SK-N-SH (cell line): ENCODE results near the gene KIF3B. TPM values are rescaled to one million over a fixed set of nuclear protein-coding genes. Genes with fewer than 3 reads are reported as not detected.

ENCODE experiments used
- CTCF ChIA-PET: fragments of 300-600, 350-600 bp; formaldehyde crosslinking; extraction: SDS; loops from one replicate; lab custom pipeline; 2021; lab: Yijun Ruan, JAX
- POLR2A ChIA-PET: fragments of 350-600 bp; sonication (Branson Sonifier 250); formaldehyde crosslinking; extraction: SDS; loops from one replicate; lab custom pipeline; 2020; ENCODE audit warnings: antibody characterized with exemption, inconsistent platforms; lab: Yijun Ruan, JAX
- DNase-seq: peaks from one replicate; pipeline ENCODE4 v3.0.0; 2012
- H2AFZ ChIP-seq: fragments of 200-600 bp; sonication (generic); 2 replicates; pipeline ENCODE4 v1.8.1; 2016; ENCODE audit warnings: antibody characterized with exemption, mild to moderate bottlenecking, low read depth
- H3F3A ChIP-seq: fragments of 200-600 bp; sonication (generic); replicated peaks from 2 replicates; pipeline ENCODE3; 2016; ENCODE audit warnings: antibody characterized with exemption, mild to moderate bottlenecking; ENCODE audit not compliant: insufficient read depth
- H3K27ac ChIP-seq, 2 experiments: fragments of 200-500 bp in 1 of 2; fragments of 200-600 bp in 1 of 2; sonication (Bioruptor generic) in 1 of 2; sonication (generic), shearing (Covaris generic) in 1 of 2; 2 replicates each; pipeline versions ENCODE4 v1.5.1 to v1.6.1; 2014 to 2016; ENCODE audit warnings: low read depth in 2 of 2, inconsistent platforms in 1 of 2, low read length in 1 of 2, mild to moderate bottlenecking in 1 of 2, mixed read lengths in 1 of 2
- H3K27me3 ChIP-seq: fragments of 200-600 bp; sonication (generic), shearing (Covaris generic); 2 replicates; pipeline ENCODE4 v1.6.1; 2016; ENCODE audit warnings: mixed run types; ENCODE audit not compliant: insufficient read depth
- H3K36me3 ChIP-seq, 2 experiments: fragments of 200-500 bp in 1 of 2; fragments of 200-600 bp in 1 of 2; sonication (Bioruptor generic) in 1 of 2; sonication (generic) in 1 of 2; replicated peaks in 1 of 2; 2 replicates each; pipeline versions ENCODE3 to v1.5.1; 2014 to 2016; ENCODE audit warnings: low read length in 1 of 2, mild to moderate bottlenecking in 1 of 2; ENCODE audit not compliant: insufficient read depth in 2 of 2, control insufficient read depth in 1 of 2
- H3K4me1 ChIP-seq, 2 experiments: fragments of 200-500 bp in 1 of 2; fragments of 200-600 bp in 1 of 2; sonication (Bioruptor generic) in 1 of 2; sonication (generic), shearing (Covaris generic) in 1 of 2; 2 replicates each; pipeline versions ENCODE4 v1.5.1 to v1.6.1; 2014 to 2016; ENCODE audit warnings: low read depth in 1 of 2, low read length in 1 of 2, mixed run types in 1 of 2; ENCODE audit not compliant: insufficient read depth in 2 of 2, control insufficient read depth in 1 of 2
- H3K4me2 ChIP-seq: fragments of 200-600 bp; sonication (generic), shearing (Covaris generic); 2 replicates; pipeline ENCODE4 v1.6.1; 2017; ENCODE audit warnings: mixed run types
- H3K4me3 ChIP-seq, 2 experiments: fragments of 200-500 bp in 1 of 2; fragments of 200-600 bp in 1 of 2; sonication (Bioruptor generic) in 1 of 2; sonication (generic), shearing (Covaris generic) in 1 of 2; 2 replicates each; pipeline versions ENCODE4 v1.5.1 to v1.8.1; 2014 to 2016; ENCODE audit warnings: low read depth in 2 of 2, inconsistent platforms in 1 of 2, low read length in 1 of 2, mild to moderate bottlenecking in 1 of 2, mixed read lengths in 1 of 2, moderate library complexity in 1 of 2
- H3K79me2 ChIP-seq: fragments of 200-600 bp; sonication (generic); 2 replicates; pipeline ENCODE4 v1.8.1; 2017; ENCODE audit warnings: mild to moderate bottlenecking; ENCODE audit not compliant: insufficient read depth
- H3K9ac ChIP-seq: fragments of 200-600 bp; sonication (generic); 2 replicates; pipeline ENCODE4 v1.6.1; 2017; ENCODE audit warnings: mixed run types
- H3K9me2 ChIP-seq: fragments of 200-600 bp; sonication (generic); 2 replicates; pipeline ENCODE4 v1.6.1; 2017; ENCODE audit warnings: mixed run types
- H3K9me3 ChIP-seq: fragments of 200-600 bp; sonication (generic); 2 replicates; pipeline ENCODE4 v1.6.1; 2017; ENCODE audit warnings: mixed run types, mild to moderate bottlenecking, moderate library complexity
- H4K20me1 ChIP-seq: fragments of 200-600 bp; sonication (generic); 2 replicates; pipeline ENCODE4 v1.6.1; 2017; ENCODE audit warnings: mild to moderate bottlenecking, mixed run types; ENCODE audit not compliant: insufficient read depth
- CHD2 ChIP-seq: fragments of 150-350 bp; IDR thresholded peaks from 2 replicates; pipeline ENCODE4 v1.6.1; 2018; ENCODE audit warnings: low read length; ENCODE audit not compliant: partially characterized antibody
- ELF1 ChIP-seq: IDR thresholded peaks from 2 replicates; pipeline ENCODE4 v1.4.0; 2012
- EP300 ChIP-seq, 2 experiments: IDR thresholded peaks; 2 replicates each; pipeline versions ENCODE4 v1.4.0 to v1.6.1; 2012; ENCODE audit warnings: borderline replicate concordance in 1 of 2, low read depth in 1 of 2, low read length in 1 of 2
- EZH2phosphoT487 ChIP-seq: fragments of 200-600 bp; sonication (generic); IDR thresholded peaks from 2 replicates; pipeline ENCODE4 v1.6.1; 2017; ENCODE audit warnings: low read depth, mixed run types, mild to moderate bottlenecking, antibody characterized with exemption, moderate library complexity, borderline replicate concordance
- FOXJ3 ChIP-seq: sonication (generic); formaldehyde crosslinking; IDR thresholded peaks from 2 replicates; pipeline ENCODE4 v1.5.1; 2020; ENCODE audit warnings: mild to moderate bottlenecking, missing genetic modification reagents
- GATA2 ChIP-seq: sonication (generic); formaldehyde crosslinking; IDR thresholded peaks from 2 replicates; pipeline ENCODE4 v1.5.0; 2020; ENCODE audit warnings: mild to moderate bottlenecking, missing genetic modification reagents
- IRF3 ChIP-seq: fragments of 150-350 bp; IDR thresholded peaks from 2 replicates; pipeline ENCODE4 v1.6.1; 2016; ENCODE audit warnings: mild to moderate bottlenecking, low read depth, low read length
- JUND ChIP-seq: IDR thresholded peaks from 2 replicates; pipeline ENCODE4 v1.4.0; 2012
- MEF2A ChIP-seq: IDR thresholded peaks from 2 replicates; pipeline ENCODE4 v1.4.0; 2012; ENCODE audit warnings: low read depth, borderline replicate concordance
- NRF1 ChIP-seq: IDR thresholded peaks from 2 replicates; pipeline ENCODE4 v1.6.1; 2012; ENCODE audit warnings: low read depth, mild to moderate bottlenecking, low read length
- RAD21 ChIP-seq: IDR thresholded peaks from 2 replicates; pipeline ENCODE4 v1.6.1; 2012; ENCODE audit warnings: mild to moderate bottlenecking, low read length
- RFX5 ChIP-seq: IDR thresholded peaks from 2 replicates; pipeline ENCODE4 v1.6.1; 2012; ENCODE audit warnings: mild to moderate bottlenecking, improper control_type of control experiment, low read length
- RXRA ChIP-seq: IDR thresholded peaks from 2 replicates; pipeline ENCODE4 v1.4.0; 2012; ENCODE audit warnings: low read depth, mild to moderate bottlenecking, borderline replicate concordance
- SIN3A ChIP-seq: IDR thresholded peaks from 2 replicates; pipeline ENCODE4 v1.6.1; 2012; ENCODE audit warnings: low read depth, mild to moderate bottlenecking, low read length, moderate library complexity, borderline replicate concordance
- TAF1 ChIP-seq: IDR thresholded peaks from 2 replicates; pipeline ENCODE4 v1.6.1; 2012; ENCODE audit warnings: low read depth, mild to moderate bottlenecking, low read length, moderate library complexity, borderline replicate concordance
- TCF12 ChIP-seq: IDR thresholded peaks from 2 replicates; pipeline ENCODE4 v1.4.0; 2012
- TEAD4 ChIP-seq: IDR thresholded peaks from 2 replicates; pipeline ENCODE4 v1.4.0; 2012; ENCODE audit warnings: mild to moderate bottlenecking, borderline replicate concordance; ENCODE audit not compliant: insufficient read depth
- USF2 ChIP-seq: fragments of 150-350 bp; IDR thresholded peaks from 2 replicates; pipeline ENCODE4 v1.6.1; 2017; ENCODE audit warnings: antibody characterized with exemption, low read length, low read depth, borderline replicate concordance
- YY1 ChIP-seq: IDR thresholded peaks from 2 replicates; pipeline ENCODE4 v1.4.0; 2012; ENCODE audit warnings: low read depth, mild to moderate bottlenecking
- WGBS: methylation state at CpG from one replicate; pipeline ENCODE4 v1.1.6; 2017; ENCODE audit warnings: low lambda C conversion rate; 5-methylcytosine and 5-hydroxymethylcytosine counted together
- polyA plus RNA-seq, 3 experiments: library from polyadenylated mRNA; depleted of rRNA; stranded (reverse); fragments of >200 nt; gene quantifications; 2 replicates each; pipeline ENCODE4 v1.2.3, GENCODE V29; 2012
- TF ChIP-seq, protein P1 (sequence below): IDR thresholded peaks from 2 replicates; pipeline ENCODE4 v1.4.0; 2012; ENCODE audit warnings: low read depth, borderline replicate concordance

KIF3B gene
- polyA plus RNA-seq, 1 of the 3 experiments (the other 2 are of a cell fraction) = 18.6 TPM

- peaks cover 50% of the 10 kb centered on the region for H3K79me2 ChIP-seq
- no peaks in the 10 kb centered on the region for H3K9me2 ChIP-seq
- H3K4me3 ChIP-seq = peak overlapping the region; percentile 75 to 100
- peaks cover 8% of the 10 kb centered on the region for H3F3A ChIP-seq
- WGBS = 32% methylated on average over 4 of the region's 4 CpGs
- H3K4me2 ChIP-seq = peak overlapping the region; percentile 98
- no peak for DNase-seq
- no peak for TF ChIP-seq YY1
- no peak for TF ChIP-seq RFX5
- no peak for TF ChIP-seq IRF3
- ChIA-PET POLR2A (no interaction called here), CTCF (interaction anchor here (0.6 kb wide), 1 partner anchor 500 kb away, joined by 3 read pairs; no protein-coding TSS in a partner anchor)
- no peaks in the 10 kb centered on the region for H4K20me1 ChIP-seq
- peak overlapping the region in 1 of 2 experiments; percentile 13; a peak in 1 of 4 replicates for H3K27ac ChIP-seq
- no peak overlapping the region for H2AFZ ChIP-seq
- H3K9ac ChIP-seq = peak overlapping the region; percentile 94
- H3K36me3 ChIP-seq = peaks cover 0 to 5% of the 10 kb centered on the region in 2 experiments
- H3K27me3 ChIP-seq = no peaks in the 10 kb centered on the region
- H3K9me3 ChIP-seq = no peaks in the 10 kb centered on the region
- peaks cover 0 to 14% of the 10 kb centered on the region in 2 experiments; a peak in 2 of 4 replicates for H3K4me1 ChIP-seq
These were observed 770 bp downstream of the KIF3B start for GRCh38 chr20:32278199-32278643.

DNA sequence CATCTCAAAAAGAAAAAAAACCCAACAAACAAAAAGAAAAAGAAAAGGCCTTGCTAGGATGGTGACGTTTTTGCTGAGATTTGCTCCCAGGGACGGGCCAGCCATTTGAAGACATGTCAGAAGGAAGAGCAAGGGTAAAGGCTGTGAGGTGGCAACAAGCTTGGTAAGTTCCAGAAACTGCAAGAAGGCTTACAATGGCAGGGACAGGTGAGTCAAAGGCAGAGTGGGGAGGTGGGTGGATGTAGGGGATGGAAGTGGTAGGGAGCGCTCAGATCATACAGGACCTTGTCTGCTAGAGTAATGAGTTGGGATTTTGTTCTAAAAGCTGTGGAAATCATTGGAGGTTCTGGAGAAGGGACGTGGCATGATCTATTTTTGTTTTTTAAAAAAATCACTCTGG is 4.3 kb downstream of the KIF3B start:
- Histone ChIP-seq H3K27me3 (no peaks in the 10 kb centered on the region), H3K4me1 (peaks cover 4 to 14% of the 10 kb centered on the region in 2 experiments), H3K9ac (no peak overlapping the region), H3K79me2 (peaks cover 72% of the 10 kb centered on the region), H2AFZ (no peak overlapping the region), H3F3A (no peaks in the 10 kb centered on the region), H3K27ac (no peak overlapping the region), H3K4me2 (no peak overlapping the region), H3K4me3 (no peak overlapping the region), H3K9me3 (no peaks in the 10 kb centered on the region), H4K20me1 (peaks cover 12% of the 10 kb centered on the region; the same call in 1 of the 2 replicates), H3K9me2 (no peaks in the 10 kb centered on the region), H3K36me3 (peaks cover 0 to 5% of the 10 kb centered on the region in 2 experiments)
- ChIA-PET CTCF (interaction anchor here (0.8 kb wide), 1 partner anchor 75 kb away, joined by 3 read pairs; no protein-coding TSS in a partner anchor), POLR2A (no interaction called here)
- TF ChIP-seq RAD21 = no peak
- TF ChIP-seq USF2 = no peak
- TF ChIP-seq SIN3A = no peak
- no peak for TF ChIP-seq RXRA
- no peak for TF ChIP-seq TCF12
- no peak for TF ChIP-seq GATA2 (CRISPR knock-in tag)
- TF ChIP-seq CHD2 = no peak
- TF ChIP-seq IRF3 = no peak
- TF ChIP-seq EP300 (IDR thresholded peaks at IDR 0.05; ENCODE audit: borderline replicate concordance in 1 of 2, low read depth in 1 of 2, low read length in 1 of 2) = no peak
- TF ChIP-seq NRF1 = no peak
- no peak for TF ChIP-seq RFX5
- no peak for TF ChIP-seq EZH2phosphoT487
- no peak for TF ChIP-seq ELF1
- TF ChIP-seq TAF1 = no peak
- no peak for TF ChIP-seq JUND
- no peak for TF ChIP-seq FOXJ3
- TF ChIP-seq MEF2A = no peak
- TF ChIP-seq, protein P1, sequence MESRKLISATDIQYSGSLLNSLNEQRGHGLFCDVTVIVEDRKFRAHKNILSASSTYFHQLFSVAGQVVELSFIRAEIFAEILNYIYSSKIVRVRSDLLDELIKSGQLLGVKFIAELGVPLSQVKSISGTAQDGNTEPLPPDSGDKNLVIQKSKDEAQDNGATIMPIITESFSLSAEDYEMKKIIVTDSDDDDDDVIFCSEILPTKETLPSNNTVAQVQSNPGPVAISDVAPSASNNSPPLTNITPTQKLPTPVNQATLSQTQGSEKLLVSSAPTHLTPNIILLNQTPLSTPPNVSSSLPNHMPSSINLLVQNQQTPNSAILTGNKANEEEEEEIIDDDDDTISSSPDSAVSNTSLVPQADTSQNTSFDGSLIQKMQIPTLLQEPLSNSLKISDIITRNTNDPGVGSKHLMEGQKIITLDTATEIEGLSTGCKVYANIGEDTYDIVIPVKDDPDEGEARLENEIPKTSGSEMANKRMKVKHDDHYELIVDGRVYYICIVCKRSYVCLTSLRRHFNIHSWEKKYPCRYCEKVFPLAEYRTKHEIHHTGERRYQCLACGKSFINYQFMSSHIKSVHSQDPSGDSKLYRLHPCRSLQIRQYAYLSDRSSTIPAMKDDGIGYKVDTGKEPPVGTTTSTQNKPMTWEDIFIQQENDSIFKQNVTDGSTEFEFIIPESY = no peak
- TF ChIP-seq TEAD4 = no peak
- 96% methylated on average over 4 of the region's 4 CpGs for WGBS
- DNase-seq = no peak
